HG02943 (cell line): ENCODE data around the gene NTNG1.
"Not testable (repeated sequence)": the region's sequence is repeated elsewhere in the genome, so short reads cannot be mapped to it uniquely, and the experiment has no call there.

ENCODE experiments used
- ATAC-seq: cut with Tn5 transposase; IDR thresholded peaks from one replicate; pipeline ENCODE4 v1.9.1; 2021; ENCODE audit warnings: mild to moderate bottlenecking, low read depth, moderate library complexity; ENCODE audit not compliant: unreplicated experiment

The NTNG1 gene

DNA sequence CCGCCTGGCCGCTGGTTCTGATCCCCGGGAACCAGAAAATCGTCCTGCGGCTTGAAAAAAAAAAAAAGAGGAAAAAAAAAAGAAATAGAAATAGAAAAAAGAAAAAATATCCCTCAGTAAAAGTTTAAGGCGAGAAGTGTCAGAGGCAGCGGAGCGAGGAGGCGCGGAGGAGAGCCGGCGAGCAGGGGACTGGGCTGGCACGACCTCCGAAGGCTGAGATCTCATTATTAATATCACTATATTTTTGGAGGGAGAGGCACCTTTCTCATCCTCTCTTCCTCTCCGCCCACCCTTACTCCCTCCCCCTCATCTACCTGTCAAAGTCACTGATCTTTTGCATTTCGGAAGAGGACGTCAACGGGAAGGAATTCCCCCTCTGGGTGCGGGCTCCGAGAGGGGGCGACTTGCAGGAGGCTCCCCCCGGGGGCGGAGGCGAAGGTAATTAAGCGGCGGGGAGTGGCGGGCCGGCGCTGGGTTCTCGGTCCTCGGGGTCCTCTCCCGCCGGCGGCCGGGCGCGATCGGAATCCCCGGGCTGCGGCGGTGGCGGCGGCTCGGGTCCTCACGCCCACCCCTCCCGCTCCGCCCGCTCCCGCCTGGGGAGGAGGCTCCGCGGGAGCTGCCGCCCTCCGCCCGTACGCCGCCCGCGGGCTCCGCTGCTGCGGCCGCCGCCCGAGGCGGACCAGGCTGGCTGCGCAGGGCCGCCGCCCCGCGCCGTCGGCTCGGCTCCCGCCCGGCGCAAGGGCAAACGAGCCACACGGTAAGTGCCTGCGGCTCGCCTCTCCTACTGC lies at the start of gene NTNG1:
TSS of gene NTNG1 (plus strand) at position 337 of the 788 bp plus-strand sequence.
- ATAC-seq: no peak

DNA sequence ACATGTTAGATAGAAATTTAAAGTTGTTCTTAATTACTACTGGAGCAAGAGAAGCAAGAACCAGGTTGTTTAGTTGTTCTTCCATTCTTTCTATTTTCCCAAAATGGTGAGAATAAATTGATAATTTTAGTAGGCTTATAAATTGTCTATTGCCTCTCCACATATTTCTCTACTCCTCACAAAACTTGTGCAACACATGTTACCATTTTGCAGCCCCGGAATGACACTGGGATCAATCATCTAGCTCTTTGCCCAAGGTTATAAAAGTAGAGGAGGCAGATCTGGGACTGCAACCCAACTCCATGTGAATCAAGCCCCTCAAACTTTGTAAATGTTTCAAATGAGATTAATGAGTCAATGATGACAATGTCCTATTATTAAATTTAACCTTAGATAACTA lies 49.4 kb upstream of the NTNG1 start:
- no peak for ATAC-seq

DNA sequence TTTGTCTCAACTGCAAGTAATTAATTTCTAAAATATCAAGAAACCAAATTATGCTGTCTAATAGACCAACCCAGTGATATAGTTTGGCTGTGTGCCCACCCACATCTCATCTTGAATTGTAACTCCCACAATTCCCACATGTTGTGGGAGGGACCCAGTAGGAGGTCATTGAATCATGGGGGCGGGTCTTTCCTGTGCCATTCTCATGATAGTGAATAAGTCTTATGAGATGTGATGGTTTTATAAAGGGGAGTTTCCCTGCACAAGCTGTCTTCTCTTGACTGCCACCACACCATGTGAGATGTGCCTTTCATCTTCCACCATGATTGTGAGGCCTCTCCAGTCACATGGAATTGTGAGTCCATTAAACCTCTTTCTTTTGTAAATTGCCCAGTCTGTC lies 47.4 kb upstream of the NTNG1 start:
- ATAC-seq: not testable (repeated sequence)

DNA sequence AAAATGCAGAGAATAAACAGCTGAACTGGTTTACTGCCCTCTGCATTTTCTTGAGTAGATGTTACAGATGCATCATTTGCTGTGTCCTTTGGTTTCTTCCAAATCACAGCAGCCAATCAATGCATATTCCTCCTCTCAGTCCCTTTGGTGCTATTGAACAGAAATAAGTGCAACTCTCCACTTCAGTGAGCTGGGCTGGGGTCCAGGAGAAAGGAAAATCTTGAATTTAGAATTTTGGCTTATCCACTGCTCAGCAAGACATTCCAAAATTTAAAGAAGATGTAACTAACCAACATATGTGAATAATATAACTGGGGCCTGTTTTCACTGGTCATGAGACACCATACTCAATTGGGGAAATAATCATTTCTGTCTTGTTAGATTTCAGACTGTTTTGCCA lies 45.2 kb upstream of the NTNG1 start:
- no peak for ATAC-seq

DNA sequence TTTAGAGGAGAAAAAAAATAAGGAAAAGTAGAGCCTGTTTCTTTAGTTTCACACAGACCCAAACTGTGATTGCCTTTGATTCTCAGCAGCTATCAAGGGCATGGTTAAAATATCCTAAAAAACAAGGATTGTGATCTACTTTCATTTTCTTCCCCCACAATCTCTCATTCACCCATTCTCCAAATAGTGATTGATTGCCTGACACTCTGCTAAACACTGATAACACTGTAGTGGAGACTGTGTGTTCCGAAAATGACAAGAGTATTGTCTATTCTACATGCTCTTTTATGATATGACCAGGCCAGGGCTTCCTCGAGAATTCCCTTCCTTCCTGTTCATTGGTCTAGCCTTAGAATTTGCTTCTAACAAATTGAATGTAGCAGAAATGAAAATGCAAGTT lies 44.1 kb upstream of the NTNG1 start:
- ATAC-seq: no peak

DNA sequence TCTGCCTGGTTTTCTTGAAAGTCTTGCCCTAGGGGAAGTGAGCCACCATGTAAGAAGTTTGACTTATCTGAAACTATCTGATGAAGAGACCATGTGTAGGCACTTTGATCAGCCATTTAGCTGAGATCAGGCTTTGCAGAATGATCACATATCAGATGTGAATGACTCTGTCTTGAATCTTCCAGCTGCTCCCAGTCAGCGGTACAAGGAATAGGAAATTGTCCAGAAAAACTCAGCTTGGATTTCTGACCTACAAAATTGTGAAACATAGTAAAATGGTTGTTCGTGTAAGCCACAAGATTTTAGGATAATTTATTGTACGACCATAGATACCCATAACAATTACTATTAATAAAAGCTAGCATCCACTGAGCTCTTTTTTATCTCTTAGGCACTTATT lies 41.9 kb upstream of the NTNG1 start:
- ATAC-seq: no peak

DNA sequence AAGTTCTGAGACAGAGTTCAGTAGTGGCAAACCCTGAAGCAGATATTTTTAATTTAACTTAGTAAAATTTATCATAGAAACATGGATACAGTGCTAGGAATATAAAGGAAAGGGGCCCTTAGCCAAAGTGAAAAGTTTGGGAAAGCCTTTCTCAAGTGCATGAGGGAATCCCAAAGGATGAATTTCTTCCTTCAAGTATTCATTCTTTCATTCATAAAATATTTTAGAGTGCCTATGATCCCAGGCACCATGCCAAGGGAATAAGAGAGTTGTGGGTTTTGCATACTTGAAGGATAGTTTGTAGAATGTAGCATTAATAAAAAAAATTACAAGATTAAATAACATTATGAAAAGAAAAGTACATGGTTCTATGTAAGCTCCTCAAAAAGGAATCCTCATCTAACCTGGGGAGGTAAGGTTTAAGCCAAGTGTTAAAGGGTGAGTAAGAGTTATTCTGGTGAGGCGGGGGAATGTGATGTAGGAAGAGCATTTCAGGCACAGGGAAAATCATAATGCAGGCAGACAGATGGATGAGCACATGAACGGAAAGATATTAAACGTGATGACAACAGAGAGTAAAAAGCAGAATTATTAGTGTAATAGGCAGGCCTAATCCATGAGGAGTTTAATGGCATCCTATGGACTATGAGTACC lies 40.4 kb upstream of the NTNG1 start:
- ATAC-seq: no peak

DNA sequence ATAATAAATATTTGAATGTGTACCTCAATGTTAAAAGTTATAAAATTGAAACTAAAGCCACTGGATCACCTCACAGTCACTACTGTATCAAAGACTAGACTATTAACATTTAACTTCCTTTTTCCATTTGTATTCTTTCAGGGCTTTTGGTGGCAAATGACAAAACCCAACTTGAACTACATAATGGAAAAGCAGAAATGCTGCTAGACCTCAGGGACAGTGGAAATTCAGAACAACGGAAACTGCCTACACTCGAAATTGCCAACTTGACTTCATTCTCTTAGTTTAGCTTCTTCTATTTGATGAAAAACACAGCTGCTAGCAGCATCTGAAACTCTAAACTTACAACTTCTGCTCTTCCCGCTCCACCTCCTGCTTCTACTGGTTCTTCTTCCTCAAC lies 34.9 kb upstream of the NTNG1 start:
- ATAC-seq: no peak

DNA sequence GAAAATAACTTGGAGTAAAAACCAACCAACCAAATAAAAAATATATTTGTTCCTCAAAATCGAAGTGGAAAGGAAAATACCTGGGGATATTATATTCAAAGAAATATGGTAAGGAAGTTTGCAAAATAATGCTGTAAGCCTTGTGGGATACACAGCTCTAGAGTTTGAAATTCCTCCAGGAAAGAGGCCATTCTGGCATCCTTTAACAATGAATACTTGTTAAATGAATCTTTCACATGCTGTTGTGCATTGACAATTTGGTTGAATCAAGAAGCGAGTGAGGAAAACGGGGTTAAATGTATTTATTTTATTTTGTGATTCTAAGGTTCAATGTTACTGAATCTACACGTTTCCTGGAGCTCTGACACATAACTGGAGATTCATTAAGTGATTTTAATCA lies 30.5 kb upstream of the NTNG1 start:
- ATAC-seq: no peak

DNA sequence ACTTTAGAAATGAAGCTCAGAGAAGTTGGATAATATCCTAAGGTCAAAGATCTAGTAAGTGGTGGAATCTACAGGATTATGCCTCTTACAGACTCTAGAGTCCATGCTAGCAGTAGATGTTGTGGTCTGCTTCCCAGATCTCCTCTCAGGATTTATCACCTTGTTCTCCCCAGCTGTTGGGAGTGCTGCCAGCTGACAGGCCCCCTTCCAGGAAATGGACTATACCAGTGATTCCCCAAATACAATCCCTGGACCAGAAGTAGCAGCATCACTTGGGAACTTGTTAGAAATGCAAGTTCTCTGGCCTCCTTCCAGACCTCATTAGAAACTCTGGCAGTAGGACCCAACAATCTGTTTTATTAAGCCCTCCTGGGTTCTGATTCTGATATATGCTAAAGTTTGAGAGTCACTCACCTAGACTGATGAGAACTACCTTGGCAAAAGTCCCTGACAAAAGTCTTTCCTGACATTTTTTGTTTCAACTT lies 24.5 kb upstream of the NTNG1 start:
- ATAC-seq: no peak

DNA sequence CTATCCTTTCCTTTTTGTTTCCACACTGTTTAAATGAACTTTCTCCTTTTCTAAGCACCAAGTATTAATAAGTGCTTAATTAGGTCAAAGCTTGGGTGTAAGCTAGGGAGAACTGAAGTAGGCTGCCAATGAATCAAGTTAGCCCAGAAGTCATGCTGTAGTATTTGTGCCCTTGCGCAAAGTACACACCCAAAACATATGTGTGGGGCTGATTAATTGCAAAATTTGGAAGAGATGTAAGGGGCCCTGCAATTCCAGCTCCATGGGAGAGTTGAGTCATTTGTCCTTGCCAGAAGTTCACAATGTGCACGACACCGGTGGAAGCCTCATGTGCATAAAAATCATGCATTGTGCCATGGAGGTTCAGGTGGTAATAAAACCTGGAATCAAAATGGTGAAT lies 18.6 kb upstream of the NTNG1 start:
- no peak for ATAC-seq

DNA sequence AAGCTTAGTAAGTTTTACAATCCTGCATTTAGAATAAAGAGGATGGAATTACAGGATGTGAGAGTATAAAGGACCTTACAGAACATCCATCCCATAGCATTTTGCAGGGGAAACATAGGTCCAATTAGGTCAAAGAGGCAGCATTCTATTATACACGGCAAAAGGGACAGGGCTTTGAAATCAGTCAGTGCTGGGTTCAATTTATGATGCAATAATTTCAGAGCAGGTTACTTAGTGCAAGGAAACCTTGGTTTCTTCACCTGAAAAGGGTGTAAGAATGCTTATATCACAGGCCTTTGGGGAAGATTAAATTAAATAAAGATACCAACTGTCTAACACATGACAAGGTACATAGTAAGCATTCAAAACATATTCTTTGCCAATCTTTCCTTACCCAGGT lies 17.1 kb upstream of the NTNG1 start:
- ATAC-seq: no peak

DNA sequence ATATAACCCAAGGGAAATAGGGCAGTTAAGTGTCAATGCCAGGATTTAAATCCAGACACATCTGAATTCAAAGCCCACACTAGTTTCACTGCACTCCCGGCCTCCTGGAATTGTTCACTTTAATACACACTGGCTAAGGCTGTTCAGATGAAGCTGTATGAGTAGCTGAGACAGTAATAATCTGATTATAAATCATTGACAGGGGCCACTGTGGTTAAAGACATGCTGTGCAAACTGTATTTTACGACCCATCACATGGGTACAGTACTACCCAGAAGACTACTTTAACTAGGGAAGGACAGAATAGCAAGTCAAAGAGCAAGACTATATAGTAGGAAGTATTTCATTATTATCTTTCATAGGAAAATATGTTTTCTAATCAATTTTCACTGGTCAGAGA lies 16.1 kb upstream of the NTNG1 start:
- no peak for ATAC-seq

DNA sequence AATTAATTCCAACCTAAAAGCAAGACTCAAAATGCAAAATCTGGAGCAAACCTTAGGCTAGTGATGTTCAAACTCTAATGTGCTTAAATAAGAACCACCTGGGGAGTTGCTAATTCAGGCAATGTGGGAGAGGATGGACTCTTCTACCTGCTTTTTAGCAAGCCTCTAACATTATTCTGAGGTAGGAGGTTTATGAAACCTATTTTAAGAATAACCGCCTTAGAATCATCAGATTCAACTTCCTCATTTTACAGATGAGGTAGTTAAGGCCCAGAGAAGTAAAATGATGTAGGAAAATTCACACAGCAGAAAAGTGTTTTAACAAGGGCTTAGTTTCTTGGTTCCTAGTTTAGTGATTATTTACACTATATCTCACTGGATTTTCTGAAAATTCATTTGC lies 8.6 kb upstream of the NTNG1 start:
- no peak for ATAC-seq

DNA sequence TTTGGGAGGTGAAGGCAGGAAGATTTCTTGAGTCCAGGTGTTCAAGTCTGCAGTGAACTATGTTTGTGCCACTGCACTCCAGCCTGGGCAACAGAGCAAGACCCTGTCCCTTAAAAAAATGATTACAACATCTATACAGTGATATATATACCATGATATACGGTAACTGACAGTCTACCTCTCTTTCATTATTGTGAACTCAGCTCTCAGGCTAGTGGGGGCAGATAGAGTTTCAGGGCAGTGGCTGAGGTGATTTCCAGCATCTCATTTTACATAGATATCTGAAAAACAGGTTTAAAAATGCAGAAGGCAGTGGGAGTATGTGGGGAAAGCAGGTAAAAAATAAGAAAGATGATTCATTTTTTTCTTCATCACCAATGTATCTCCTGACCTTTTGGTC lies 8.1 kb upstream of the NTNG1 start:
- ATAC-seq: no peak

DNA sequence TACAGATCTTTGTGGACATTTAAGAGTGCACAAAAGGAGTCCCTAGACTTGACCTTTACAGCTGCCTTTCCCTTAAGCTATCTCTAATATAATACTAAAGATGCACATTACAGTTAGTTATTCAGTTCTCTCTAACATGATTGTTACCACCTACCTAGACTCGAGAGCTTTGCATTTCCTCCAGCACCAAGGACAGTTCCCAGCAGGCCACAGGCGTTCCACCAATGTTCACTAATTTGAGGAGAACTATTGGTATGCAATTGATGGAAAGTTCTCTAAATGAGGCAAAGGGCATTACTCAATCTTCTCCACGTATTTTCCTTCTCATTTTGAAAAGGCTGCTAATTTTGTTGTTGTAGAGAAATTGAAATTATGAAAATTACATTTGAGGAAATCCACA lies 5.4 kb upstream of the NTNG1 start:
- ATAC-seq: no peak

DNA sequence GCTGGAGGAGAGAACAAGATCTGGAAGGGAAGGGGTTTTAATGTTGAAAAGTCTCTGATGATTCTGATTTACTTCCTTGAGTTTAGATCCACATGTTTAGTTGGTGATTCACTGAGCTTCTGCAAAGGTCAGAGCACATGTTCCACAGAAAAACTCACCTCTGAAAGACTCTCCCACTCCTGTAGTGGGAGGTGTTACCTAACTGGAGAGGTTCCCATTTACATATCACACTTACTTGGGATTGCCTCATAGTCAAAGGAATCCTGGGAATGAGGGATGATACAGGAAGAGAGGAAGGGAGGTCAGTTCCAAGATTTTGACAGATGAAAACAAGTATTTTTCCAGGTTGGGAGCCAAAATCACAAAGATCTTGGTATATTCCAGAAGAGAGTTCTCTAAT lies 2.7 kb upstream of the NTNG1 start:
- ATAC-seq: no peak

DNA sequence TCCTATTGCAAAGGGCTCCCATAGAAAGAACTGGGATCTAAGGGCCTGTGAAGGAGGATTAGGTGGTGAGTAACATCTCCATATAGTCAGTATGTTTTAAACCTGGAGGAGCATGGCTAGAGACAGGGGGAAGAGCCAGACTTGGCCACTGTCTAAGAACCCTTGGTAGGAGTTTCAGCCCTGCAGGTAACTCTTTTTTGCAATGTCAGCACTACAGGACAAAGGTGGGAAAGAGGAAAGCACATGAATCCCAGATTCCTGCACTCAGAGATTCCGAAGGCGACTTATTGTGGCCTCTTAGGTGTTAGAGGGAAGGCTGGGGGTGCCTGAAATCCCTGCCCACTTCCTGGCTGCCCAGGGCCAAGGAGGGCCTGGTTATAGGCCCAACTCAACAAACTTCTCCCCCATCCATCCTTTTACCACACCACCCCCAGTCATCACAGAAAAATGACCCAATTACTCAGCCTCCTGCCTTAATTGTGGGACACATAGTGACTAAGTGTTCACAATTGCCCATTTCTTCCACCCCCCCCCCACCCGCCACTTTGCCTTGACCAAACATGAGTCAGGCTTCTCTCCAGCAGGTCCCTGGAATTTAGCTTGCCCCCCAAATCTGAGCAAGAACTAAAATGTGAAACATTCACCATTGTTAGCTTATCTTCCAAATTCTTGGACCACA lies 1.9 kb upstream of the NTNG1 start:
- no peak for ATAC-seq

DNA sequence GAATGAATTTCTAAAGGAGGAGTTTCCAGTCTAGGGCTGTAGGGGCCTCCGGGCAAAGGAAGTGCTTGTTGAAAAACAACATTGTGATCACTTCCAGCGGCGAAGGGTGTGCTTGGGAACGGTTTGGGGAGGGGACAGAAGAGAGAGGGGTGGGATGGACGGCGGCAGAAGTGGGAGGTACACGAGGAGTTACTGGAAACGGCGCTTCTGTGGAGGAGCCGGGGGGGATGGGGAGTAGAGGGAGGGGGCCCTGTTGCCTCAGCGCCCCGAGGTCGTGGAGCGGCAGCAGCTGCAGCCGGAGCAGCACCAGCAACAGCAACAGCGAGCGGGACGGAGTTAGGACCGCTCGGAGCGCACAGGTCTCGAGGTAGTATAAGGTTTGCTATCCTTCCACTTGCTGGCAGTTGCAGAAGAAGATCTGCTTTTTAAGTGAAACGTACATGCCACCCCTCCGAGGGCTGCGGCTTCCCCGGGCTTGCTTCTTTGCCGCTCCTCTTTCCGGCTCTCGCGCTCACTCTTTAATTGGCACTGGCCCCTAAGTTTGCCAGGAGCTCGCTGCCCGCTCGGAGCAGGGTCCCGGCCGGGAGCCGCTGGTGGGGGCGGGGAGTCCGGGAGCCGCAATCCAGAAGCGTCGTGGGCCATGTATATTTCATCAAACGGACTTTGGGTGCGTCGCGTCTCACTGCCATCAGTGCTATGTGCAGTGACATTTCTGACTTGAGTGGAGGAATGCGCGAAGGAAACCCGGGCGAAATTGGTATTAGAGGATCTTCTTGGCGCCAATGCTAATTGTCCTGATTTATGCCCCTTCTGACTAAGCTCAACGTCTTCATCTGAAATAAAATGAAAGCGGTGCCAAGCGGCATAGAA lies 771 bp upstream of the NTNG1 start:
- no peak for ATAC-seq

DNA sequence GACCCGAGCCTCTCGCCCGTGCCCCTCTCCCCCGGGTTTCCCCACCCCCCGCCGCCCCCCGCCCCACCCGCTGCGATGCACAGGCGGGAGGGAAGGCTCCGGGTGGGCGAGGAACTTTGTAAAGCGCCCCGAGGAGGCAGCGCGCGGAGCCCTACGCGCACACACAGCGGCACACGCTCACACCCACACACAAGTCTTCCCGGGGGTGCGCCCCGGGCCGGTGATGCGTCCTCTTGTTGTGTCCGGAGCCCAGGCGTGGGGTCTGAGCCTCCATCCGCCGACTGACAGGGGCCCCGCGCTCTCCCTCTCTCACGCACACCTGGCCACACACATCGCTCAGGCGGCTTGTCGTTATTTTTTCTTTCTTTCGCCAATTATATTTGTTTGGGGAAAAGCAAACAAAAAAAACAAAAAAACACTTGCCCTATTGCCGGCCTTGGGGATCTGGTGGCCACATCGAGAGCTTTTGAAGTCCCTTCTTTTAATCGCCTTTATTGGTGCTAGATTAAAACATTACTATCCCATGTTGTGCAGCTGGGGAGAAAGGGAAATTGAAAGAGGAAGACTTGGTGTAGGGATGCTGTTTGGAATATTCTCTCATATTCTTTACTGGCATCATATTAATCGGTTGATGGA lies 770 bp downstream of the NTNG1 start:
- ATAC-seq: no peak
